Measurements from ENCODE around the gene LRFN2.

LRFN2 gene

GRCh38 chr6:40400738-40401137 is 186.4 kb downstream of the LRFN2 start:
- no peak for DNase-seq (ENCODE audit: low read depth, low spot score)

- DNase-seq (ENCODE audit: low read depth, low spot score): no peak
Observed at GRCh38 chr6:40399888-40400457, 187.2 kb downstream of the LRFN2 start.

- peak; percentile 51 for DNase-seq (ENCODE audit: low read depth, low spot score)
Observed at GRCh38 chr6:40398810-40399477, 188.2 kb downstream of the LRFN2 start.

- no peak for DNase-seq (ENCODE audit: low read depth, low spot score)
Observed at GRCh38 chr6:40398034-40398691, 189.0 kb downstream of the LRFN2 start.

- DNase-seq (ENCODE audit: low read depth, low spot score): no peak
Observed at GRCh38 chr6:40397287-40398033, 189.7 kb downstream of the LRFN2 start.

GRCh38 chr6:40395698-40396076 is 191.5 kb downstream of the LRFN2 start:
- DNase-seq (ENCODE audit: low read depth, low spot score): no peak

- DNase-seq (ENCODE audit: low read depth, low spot score): no peak
Observed at GRCh38 chr6:40395066-40395697, 192.0 kb downstream of the LRFN2 start.

GRCh38 chr6:40394381-40394780 is 192.8 kb downstream of the LRFN2 start:
- DNase-seq (ENCODE audit: low read depth, low spot score): no peak

GRCh38 chr6:40393641-40394040 is 193.5 kb downstream of the LRFN2 start:
- DNase-seq (ENCODE audit: low read depth, low spot score): no peak

- no peak for DNase-seq (ENCODE audit: low read depth, low spot score)
Observed at GRCh38 chr6:40392589-40392988, 194.6 kb downstream of the LRFN2 start.

GRCh38 chr6:40391851-40392517 is 195.2 kb downstream of the LRFN2 start:
- no peak for DNase-seq (ENCODE audit: low read depth, low spot score)

GRCh38 chr6:40391086-40391485 is 196.1 kb downstream of the LRFN2 start:
- DNase-seq (ENCODE audit: low read depth, low spot score): no peak

- no peak for DNase-seq (ENCODE audit: low read depth, low spot score)
Observed at GRCh38 chr6:40390144-40390800, 196.9 kb downstream of the LRFN2 start.

- DNase-seq (ENCODE audit: low read depth, low spot score): no peak
Observed at GRCh38 chr6:40389254-40389653, 197.9 kb downstream of the LRFN2 start.

- DNase-seq (ENCODE audit: low read depth, low spot score): no peak
Observed at GRCh38 chr6:40387871-40388264, 199.3 kb downstream of the LRFN2 start.

GRCh38 chr6:40387127-40387870 is 199.9 kb downstream of the LRFN2 start:
- no peak for DNase-seq (ENCODE audit: low read depth, low spot score)

- DNase-seq (ENCODE audit: low read depth, low spot score): no peak
Observed at GRCh38 chr6:40386200-40386599, 201.0 kb downstream of the LRFN2 start.

GRCh38 chr6:40383348-40384115 is 203.6 kb downstream of the LRFN2 start:
- DNase-seq (ENCODE audit: low read depth, low spot score): no peak

- no peak for DNase-seq (ENCODE audit: low read depth, low spot score)
Observed at GRCh38 chr6:40380271-40380670, 206.9 kb downstream of the LRFN2 start.
